IMR-90 (cell line): ENCODE measurements around the gene IFNG. TPM values are rescaled to one million over a fixed set of nuclear protein-coding genes. Genes with fewer than 3 reads are reported as not detected.

Experiments used
- ATAC-seq: fragments of 200-7000 bp; cut with Tn5 transposase; 2 replicates; pipeline ENCODE4 v1.9.1; 2020; ENCODE audit warnings: low read depth, mild to moderate bottlenecking, moderate library complexity
- BruUV-seq: library from RNA; stranded (reverse); fragments of 400-500 nt; replicated peaks from 2 replicates; lab custom pipeline; 2021; lab: Mats Ljungman, UMichigan
- CTCF ChIA-PET: fragments of 300-600 bp; formaldehyde crosslinking; extraction: SDS; loops from one replicate; lab custom pipeline; 2021; ENCODE audit warnings: antibody characterized with exemption; lab: Yijun Ruan, JAX
- POLR2A ChIA-PET: fragments of 300-600 bp; sonication (Branson Sonifier 250); formaldehyde crosslinking; loops from one replicate; lab custom pipeline; 2022; ENCODE audit warnings: antibody characterized with exemption; ENCODE audit not compliant: unreplicated experiment; lab: Charles Lee
- DNase-seq: peaks from one replicate; pipeline ENCODE4 v3.0.0; 2013
- H2AFZ ChIP-seq: replicated peaks from 2 replicates; pipeline ENCODE3; 2013; ENCODE audit warnings: low read length, mild to moderate bottlenecking; ENCODE audit not compliant: poor library complexity
- H2AK5ac ChIP-seq: 2 replicates; pipeline ENCODE4 v1.6.1; 2013; ENCODE audit warnings: low read depth, low read length, inconsistent platforms
- H2AK9ac ChIP-seq: replicated peaks from 2 replicates; pipeline ENCODE3; 2013; ENCODE audit warnings: mild to moderate bottlenecking, low read depth, low read length, moderate library complexity; ENCODE audit not compliant: poor library complexity
- H2BK120ac ChIP-seq: 2 replicates; pipeline ENCODE4 v1.6.1; 2013; ENCODE audit warnings: low read depth, low read length, inconsistent platforms
- H2BK15ac ChIP-seq: 3 replicates; pipeline ENCODE4 v1.6.1; 2013; ENCODE audit warnings: low read depth, low read length, inconsistent platforms
- H2BK20ac ChIP-seq: 2 replicates; pipeline ENCODE4 v1.6.1; 2013; ENCODE audit warnings: low read depth, mild to moderate bottlenecking, inconsistent platforms, low read length, moderate library complexity
- H2BK5ac ChIP-seq: 2 replicates; pipeline ENCODE4 v1.6.1; 2013; ENCODE audit warnings: mild to moderate bottlenecking, low read depth, low read length, inconsistent platforms; ENCODE audit not compliant: poor library complexity, severe bottlenecking
- H3K14ac ChIP-seq: replicated peaks from 2 replicates; pipeline ENCODE4 v1.6.1; 2013; ENCODE audit warnings: low read depth, low read length, inconsistent platforms
- H3K18ac ChIP-seq: 2 replicates; pipeline ENCODE4 v1.6.1; 2013; ENCODE audit warnings: low read depth, low read length, control low read depth
- H3K23ac ChIP-seq: 2 replicates; pipeline ENCODE4 v1.6.1; 2013; ENCODE audit warnings: low read depth, low read length, inconsistent platforms
- H3K27ac ChIP-seq: 2 replicates; pipeline ENCODE4 v1.5.1; 2013; ENCODE audit warnings: mild to moderate bottlenecking, control low read depth, low read length; ENCODE audit not compliant: insufficient read depth
- H3K27me3 ChIP-seq: 2 replicates; pipeline ENCODE4 v1.6.1; 2013; ENCODE audit warnings: low read length; ENCODE audit not compliant: control insufficient read depth, insufficient read depth
- H3K36me3 ChIP-seq: 2 replicates; pipeline ENCODE4 v1.6.1; 2013; ENCODE audit warnings: low read length, mixed read lengths; ENCODE audit not compliant: control insufficient read depth, insufficient read depth
- H3K4ac ChIP-seq: 2 replicates; pipeline ENCODE4 v1.6.1; 2013; ENCODE audit warnings: low read depth, low read length, inconsistent platforms
- H3K4me1 ChIP-seq: 2 replicates; pipeline ENCODE4 v1.6.1; 2013; ENCODE audit warnings: low read length, mixed read lengths; ENCODE audit not compliant: control insufficient read depth, insufficient read depth
- H3K4me2 ChIP-seq: 2 replicates; pipeline ENCODE4 v1.6.1; 2013; ENCODE audit warnings: low read depth, mild to moderate bottlenecking, control low read depth, low read length, moderate library complexity
- H3K4me3 ChIP-seq: 2 replicates; pipeline ENCODE4 v1.5.1; 2013; ENCODE audit warnings: low read depth, mild to moderate bottlenecking, control low read depth, low read length, moderate library complexity; ENCODE audit not compliant: insufficient read depth
- H3K56ac ChIP-seq: 2 replicates; pipeline ENCODE4 v1.6.1; 2013; ENCODE audit warnings: low read length, inconsistent platforms; ENCODE audit not compliant: insufficient read depth; ENCODE audit errors: extremely low read depth
- H3K79me1 ChIP-seq, 2 experiments: 2 replicates each; pipeline ENCODE4 v1.6.1; 2013; ENCODE audit warnings: low read length in 2 of 2, inconsistent platforms in 1 of 2, low read depth in 1 of 2
- H3K9ac ChIP-seq: 2 replicates; pipeline ENCODE4 v1.6.1; 2013; ENCODE audit warnings: low read depth, low read length, control low read depth
- H3K9me1 ChIP-seq: 2 replicates; pipeline ENCODE4 v1.6.1; 2013; ENCODE audit warnings: low read length, inconsistent platforms; ENCODE audit not compliant: insufficient read depth
- H3K9me3 ChIP-seq: 2 replicates; pipeline ENCODE4 v1.6.1; 2013; ENCODE audit warnings: low read length; ENCODE audit not compliant: control insufficient read depth, insufficient read depth
- H4K20me1 ChIP-seq: 2 replicates; pipeline ENCODE4 v1.6.1; 2013; ENCODE audit warnings: low read length, inconsistent platforms; ENCODE audit not compliant: insufficient read depth
- H4K5ac ChIP-seq: 2 replicates; pipeline ENCODE4 v1.6.1; 2013; ENCODE audit warnings: mild to moderate bottlenecking, low read depth, low read length, control low read depth
- H4K8ac ChIP-seq, 2 experiments: 2 replicates each; pipeline ENCODE4 v1.6.1; 2013; ENCODE audit warnings: low read depth in 2 of 2, low read length in 2 of 2, control low read depth in 1 of 2, inconsistent platforms in 1 of 2
- H4K91ac ChIP-seq: 2 replicates; pipeline ENCODE4 v1.6.1; 2013; ENCODE audit warnings: low read depth, low read length, inconsistent platforms; ENCODE audit not compliant: insufficient read depth
- RFX5 ChIP-seq: IDR thresholded peaks from 2 replicates; pipeline ENCODE4 v1.8.0; 2012; ENCODE audit warnings: low read depth, mild to moderate bottlenecking, low read length, moderate library complexity
- WGBS, 2 experiments: methylation state at CpG; one replicate each; pipeline versions ENCODE4 v1.1.5 to v1.1.7; 2013; ENCODE audit warnings: missing lambda C conversion rate in 2 of 2; ENCODE audit not compliant: insufficient read length in 1 of 2; ENCODE audit errors: extremely low coverage in 2 of 2; 5-methylcytosine and 5-hydroxymethylcytosine counted together
- dilution Hi-C: fragments of 300-500 bp; cut with HindIII; formaldehyde crosslinking; loops from one replicate; pipeline ENCODE4 v1.14.3; 2018; ENCODE audit warnings: low sequenced_read_pairs; ENCODE audit not compliant: unreplicated experiment
- in situ Hi-C: fragments of 300-500 bp; cut with MboI; formaldehyde crosslinking; loops from 3 replicates; pipeline ENCODE4 v1.14.3; 2019; ENCODE audit warnings: low sequenced_read_pairs, inconsistent platforms, mixed read lengths
- intact Hi-C: fragments of 100-400 bp; cut with micrococcal nuclease; formaldehyde crosslinking; loops from 2 replicates; pipeline ENCODE4 v1.10.0; 2022
- polyA plus RNA-seq, 3 experiments: library from polyadenylated mRNA; depleted of rRNA; stranded (reverse); fragments of >200 nt; gene quantifications; 2 replicates each; pipeline ENCODE4 v1.2.3, GENCODE V29; 2012; ENCODE audit warnings: low replicate concordance in 1 of 3
- total RNA-seq: library from RNA; depleted of rRNA; stranded (reverse); fragments of >200 nt; gene quantifications from 2 replicates; pipeline ENCODE4 v1.2.3, GENCODE V29; 2012
- TF ChIP-seq, protein P1 (sequence below): fragments of 150-350 bp; IDR thresholded peaks from 2 replicates; pipeline ENCODE4 v1.6.1; 2017; ENCODE audit warnings: mild to moderate bottlenecking, antibody characterized with exemption, low read length, low read depth

IFNG gene
- total and polyA plus RNA-seq, 2 of the 4 experiments (the other 2 are of a cell fraction) = not detected

DNA sequence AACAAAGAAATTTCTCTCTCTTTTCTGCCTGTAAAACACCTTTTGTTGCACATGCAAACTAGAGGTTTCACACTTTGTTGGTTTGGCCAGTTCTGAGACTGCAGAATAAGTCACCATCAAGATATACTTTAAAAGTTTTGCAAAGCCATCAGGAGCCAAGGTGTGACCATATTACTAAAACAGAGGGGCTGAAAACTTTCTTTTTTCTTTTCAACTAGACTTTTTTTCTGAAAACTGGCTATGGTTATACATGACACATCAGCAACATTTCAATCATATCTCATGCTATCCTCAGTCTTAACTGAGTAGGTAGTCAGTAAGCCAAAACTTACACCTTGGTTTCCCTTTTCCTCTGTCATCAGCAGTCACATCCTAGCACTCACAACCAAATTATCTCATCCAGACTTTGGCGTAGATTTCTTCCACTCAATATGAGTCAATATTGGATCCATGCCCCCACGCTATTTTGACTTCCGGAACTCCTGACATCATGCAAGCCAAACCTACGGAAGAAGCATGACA, 4.1 kb upstream of the IFNG start:
- Histone ChIP-seq H2AK9ac (no peak overlapping the region), H2BK15ac (no peak overlapping the region), H3K56ac (no peak overlapping the region), H3K9ac (no peak overlapping the region), H2AK5ac (no peak overlapping the region), H3K27me3 (no peaks in the 10 kb centered on the region; the same call in 1 of the 2 replicates), H3K4me2 (no peak overlapping the region), H3K36me3 (no peaks in the 10 kb centered on the region), H3K14ac (no peak overlapping the region), H3K23ac (no peak overlapping the region), H2BK5ac (no peak overlapping the region), H3K4ac (no peak overlapping the region), H2BK120ac (no peak overlapping the region), H3K18ac (no peak overlapping the region), H3K79me1 (no peaks in the 10 kb centered on the region), H4K5ac (no peak overlapping the region), H4K8ac (no peak overlapping the region), H3K9me1 (no peaks in the 10 kb centered on the region), H2BK20ac (no peak overlapping the region), H4K20me1 (no peaks in the 10 kb centered on the region), H3K4me1 (no peaks in the 10 kb centered on the region), H2AFZ (no peak overlapping the region), H4K91ac (no peak overlapping the region), H3K27ac (no peak overlapping the region), H3K4me3 (no peak overlapping the region), H3K9me3 (no peaks in the 10 kb centered on the region)
- no TSS peak for BruUV-seq
- no peak for DNase-seq
- in situ Hi-C loops (no loop called here), dilution Hi-C loops (no loop called here), intact Hi-C loops (no loop called here)
- CTCF ChIA-PET = no interaction called here
- 89% methylated on average over 3 of the region's 4 CpGs; no CpG with 5 or more reads in 1 of the 2 experiments for WGBS, 2 experiments
- POLR2A ChIA-PET = no interaction called here
- ATAC-seq = no peak
- TF ChIP-seq, protein P1, sequence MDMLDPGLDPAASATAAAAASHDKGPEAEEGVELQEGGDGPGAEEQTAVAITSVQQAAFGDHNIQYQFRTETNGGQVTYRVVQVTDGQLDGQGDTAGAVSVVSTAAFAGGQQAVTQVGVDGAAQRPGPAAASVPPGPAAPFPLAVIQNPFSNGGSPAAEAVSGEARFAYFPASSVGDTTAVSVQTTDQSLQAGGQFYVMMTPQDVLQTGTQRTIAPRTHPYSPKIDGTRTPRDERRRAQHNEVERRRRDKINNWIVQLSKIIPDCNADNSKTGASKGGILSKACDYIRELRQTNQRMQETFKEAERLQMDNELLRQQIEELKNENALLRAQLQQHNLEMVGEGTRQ = no peak
- TF ChIP-seq RFX5 = no peak
